SK-N-MC (cell line): ENCODE results near the gene RBM7.

Experiments used
- EZH2 ChIP-seq: fragments of 200-600 bp; sonication (generic); IDR thresholded peaks from one replicate; pipeline ENCODE4 v1.6.1; 2017; ENCODE audit warnings: antibody characterized with exemption
- FOXP2 ChIP-seq: optimal IDR thresholded peaks from 2 replicates; pipeline ENCODE3; 2011; ENCODE audit warnings: mild to moderate bottlenecking, moderate library complexity; ENCODE audit not compliant: insufficient read depth; ENCODE audit errors: extremely low read length, control extremely low read depth
- POLR2AphosphoS5 ChIP-seq: IDR thresholded peaks from 2 replicates; pipeline ENCODE4 v1.6.1; 2012; ENCODE audit warnings: mild to moderate bottlenecking, low read depth, low read length, borderline replicate concordance

- TF ChIP-seq EZH2, result no peak
- no peak for TF ChIP-seq POLR2AphosphoS5
- TF ChIP-seq FOXP2, result no peak
Observed at GRCh38 chr11:114386545-114386944, 13.9 kb upstream of the RBM7 start.
